NCI-H82 treated with DMSO at 0.1 percent for 48 hours (cell line): ENCODE data around the gene TM2D3.

ENCODE experiments used
- DNase-seq: peaks from one replicate; lab custom pipeline; 2025; ENCODE audit not compliant: unreplicated experiment; lab: John Stamatoyannopoulos, UW

TM2D3 gene

DNA sequence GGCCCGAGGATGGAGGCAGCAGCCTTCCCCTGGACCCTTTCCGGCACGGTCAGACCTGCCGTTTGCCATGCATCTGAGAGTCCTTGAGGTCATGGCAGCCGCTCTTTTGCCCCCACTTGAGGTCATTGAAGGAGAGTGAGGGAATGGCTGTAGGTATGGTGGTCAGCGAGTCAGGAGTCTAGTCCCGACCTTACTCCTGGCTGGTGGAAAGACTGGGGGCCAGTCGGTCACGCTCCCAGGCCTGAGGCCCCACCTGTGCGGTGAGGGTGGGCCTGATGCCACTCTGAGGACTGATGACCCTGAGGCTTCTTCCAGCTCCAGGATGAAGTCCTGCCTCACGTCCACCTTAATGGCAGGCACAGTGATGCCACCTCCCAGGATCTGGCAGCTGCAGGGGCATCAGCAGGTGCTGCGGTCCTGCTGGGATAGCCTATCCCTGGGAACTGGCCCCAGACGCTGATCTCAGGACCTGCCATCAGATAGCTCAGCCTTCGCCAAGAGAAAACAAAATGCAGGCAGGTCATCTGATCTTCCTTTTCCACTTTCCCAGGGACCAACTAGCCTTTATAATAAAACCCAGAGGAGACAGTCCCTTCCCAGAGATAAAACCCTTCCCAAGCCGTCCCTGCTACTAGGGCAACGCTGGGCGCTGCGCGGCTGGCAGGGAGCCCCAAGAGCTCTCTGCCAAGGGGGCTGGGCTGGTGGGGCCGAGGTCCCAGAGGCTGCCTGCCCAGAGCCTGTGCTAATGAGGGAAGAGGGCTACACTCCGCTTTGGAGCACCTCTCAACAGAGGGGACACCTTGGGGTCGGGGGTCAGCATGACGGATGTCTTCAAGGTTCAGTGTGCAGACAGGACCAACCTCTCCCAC is 42.2 kb downstream of the TM2D3 start:
- no peak for DNase-seq

DNA sequence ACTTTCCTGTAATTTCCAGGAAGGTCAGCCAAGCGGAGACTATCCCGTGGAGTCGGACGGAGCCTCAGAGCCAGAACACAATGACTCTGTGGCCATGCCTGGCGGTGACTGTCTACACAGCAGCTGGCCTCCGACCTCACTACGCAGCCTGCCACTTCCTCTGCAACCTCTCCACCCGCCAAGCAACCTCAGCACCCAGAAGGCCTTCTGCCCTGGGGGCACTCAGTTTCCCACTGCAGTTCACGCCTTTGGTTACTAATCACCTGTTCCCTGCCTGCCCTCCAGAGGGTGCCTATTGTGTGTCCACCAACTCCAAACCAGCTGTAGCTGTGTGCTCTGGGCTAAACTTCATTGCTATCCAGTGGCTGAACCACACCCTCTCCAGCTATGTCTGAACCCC is 44.0 kb downstream of the TM2D3 start:
- no peak for DNase-seq

DNA sequence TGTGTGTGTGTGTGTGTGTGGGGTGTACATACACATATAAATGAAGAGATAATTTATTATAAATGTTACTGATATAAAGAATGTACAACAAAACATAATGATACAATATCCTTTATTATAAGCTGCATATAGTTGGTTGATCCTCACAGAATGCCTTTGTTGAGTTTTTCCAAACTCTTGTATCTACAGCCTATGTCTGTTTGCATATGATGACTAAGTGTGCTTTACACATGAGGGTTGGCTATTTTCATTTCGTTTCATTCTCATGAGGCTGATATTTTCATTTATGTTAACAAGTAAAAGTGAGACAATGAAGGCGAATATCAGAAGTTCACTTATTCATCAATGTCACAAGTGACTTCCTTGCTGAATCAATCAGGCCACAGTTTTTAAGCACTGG is 45.1 kb downstream of the TM2D3 start:
- no peak for DNase-seq

DNA sequence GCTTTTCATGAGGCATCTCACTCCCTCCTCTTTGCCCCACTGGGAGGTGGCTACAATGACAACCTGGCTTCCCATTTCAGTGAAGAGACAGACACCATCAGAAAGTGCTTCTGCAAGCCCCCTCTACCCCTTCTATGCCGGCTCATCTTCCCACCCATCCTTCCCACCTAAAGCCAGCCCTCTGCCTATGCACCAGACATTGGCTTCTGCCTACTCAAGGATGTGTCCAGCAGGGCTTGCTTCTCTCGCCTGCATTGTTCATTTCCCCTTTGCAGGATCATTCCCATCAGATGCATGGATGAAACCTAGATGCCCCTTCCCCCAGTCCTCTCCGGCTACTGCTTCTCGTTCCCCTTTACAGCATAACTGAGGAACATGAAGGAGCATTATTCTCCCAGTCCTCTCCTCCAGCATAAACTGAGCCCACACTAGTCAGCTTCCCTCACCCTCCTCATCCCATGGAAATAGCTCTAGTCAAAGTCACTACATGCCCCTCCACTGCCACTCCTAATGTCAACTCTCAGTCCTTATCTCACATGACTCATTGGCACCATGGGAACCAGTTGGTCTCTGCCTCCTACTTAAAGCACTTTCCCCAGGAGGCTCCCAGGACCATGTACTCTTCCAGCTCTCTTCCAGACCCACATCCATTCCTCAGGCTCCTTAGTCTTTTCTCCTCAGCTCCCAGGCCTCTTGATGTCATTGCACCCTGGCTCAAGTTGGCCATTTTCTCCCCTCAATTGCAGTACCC is 47.9 kb downstream of the TM2D3 start:
- DNase-seq = no peak

DNA sequence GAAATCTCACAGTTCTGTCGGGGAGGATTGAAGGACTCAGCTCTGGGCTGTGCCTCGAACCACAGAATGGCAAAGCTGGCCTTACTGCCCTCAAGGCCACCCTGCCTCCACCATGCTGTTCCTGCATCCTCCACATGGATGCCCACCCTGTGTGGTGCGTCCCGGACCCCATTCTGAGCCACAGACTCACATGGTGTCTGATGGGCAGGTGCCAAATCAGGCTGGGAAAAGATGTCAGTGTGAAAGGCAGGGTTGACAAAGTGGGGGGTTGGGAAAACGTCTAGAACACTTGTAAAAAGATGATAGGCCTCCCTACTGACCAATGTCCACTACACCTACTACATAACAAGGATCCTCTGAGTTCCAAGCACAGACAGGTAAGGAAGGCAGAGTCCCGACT is 49.4 kb downstream of the TM2D3 start:
- DNase-seq = no peak

DNA sequence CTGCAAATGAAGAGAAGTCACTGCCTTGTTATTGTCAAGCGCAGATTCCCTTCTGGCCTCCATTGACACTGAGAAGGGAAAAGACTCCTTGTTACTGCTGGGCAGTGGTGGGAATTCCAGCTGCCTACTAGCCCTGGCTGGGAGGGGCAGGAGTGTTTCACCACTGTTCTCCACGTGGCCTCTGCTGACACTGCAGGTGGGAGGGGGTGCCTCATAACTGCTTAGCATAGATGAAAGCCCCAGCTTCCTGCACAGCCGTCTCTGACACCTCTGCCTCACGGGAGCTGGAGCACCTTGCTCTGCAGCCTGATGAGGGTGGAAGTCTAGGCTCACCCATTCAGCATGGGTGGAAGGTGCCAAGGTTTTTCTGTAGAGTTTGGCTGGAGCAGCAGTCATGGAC is 52.1 kb downstream of the TM2D3 start:
- DNase-seq = no peak

DNA sequence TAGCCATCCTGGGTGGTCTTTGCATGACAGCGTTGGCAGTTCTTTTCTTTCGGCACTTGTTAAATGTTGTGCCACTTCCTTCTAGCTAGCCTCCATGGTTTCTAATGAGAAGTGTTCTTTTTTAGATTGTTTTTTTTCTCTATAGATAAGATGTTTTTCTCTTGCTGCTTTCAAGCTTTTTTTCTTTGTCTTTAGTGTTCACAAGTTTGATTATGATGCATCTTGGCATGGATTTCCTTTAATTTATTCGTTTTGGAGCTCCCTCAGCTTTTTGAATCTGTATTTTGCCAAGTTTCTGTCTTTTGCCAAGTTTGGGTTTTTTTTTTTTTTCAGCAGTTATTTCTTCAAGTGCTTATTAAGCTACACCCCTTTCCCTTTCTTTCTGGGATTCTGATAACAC is 53.1 kb downstream of the TM2D3 start:
- no peak for DNase-seq

DNA sequence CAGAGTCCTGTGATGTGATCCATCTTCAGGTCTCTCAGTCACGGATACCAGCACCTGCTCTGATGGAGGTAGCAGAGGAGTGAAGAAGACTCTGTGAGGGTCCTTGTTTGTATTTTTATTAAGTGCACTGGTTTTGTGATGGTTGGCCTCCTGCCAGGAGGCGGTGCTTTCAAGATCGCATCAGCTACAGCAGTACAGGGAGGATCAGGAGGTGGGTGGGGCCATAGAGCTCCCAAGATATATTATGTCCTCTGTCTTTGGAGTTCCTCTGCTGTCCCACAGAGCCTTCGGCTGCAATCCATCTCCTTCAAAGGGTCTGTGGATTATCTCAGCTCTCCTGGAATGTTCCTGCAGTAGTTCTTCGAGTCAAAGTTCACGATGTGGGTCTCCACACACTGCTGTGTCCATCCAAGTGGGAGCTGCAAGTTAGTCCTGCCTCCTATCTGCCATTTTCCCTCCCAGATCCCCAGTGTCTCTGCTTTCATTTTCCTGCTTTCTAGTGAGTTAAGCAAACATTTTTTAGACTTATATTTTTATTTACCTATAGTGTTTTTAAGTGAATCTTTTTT is 54.7 kb downstream of the TM2D3 start:
- no peak for DNase-seq

DNA sequence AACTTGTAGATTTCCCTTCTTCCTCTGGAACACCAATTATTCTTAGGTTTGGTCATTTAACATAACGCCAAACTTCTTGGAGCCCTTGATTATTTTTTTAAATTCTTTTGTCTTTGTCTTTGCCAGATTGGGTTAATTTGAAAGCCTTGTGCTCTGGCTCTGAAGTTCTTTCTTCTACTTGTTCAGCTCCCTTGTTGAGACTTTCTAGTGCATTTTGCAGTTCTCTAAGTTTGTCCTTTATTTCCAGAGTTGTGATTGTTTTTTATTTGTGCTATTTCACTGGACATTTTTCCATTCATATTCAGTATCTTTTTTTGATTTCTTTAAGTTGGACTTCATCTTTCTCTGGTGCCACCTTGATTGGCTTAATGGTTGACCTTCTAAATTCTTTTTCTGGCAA is 55.5 kb downstream of the TM2D3 start:
- no peak for DNase-seq
